Regular cardiac myocyte (primary cell): Measurements from ENCODE around the gene SPRR1B. TPM values are rescaled to one million over a fixed set of nuclear protein-coding genes. Genes with fewer than 3 reads are reported as not detected.

Experiments used
- total RNA-seq: library from RNA; depleted of rRNA; stranded (reverse); fragments of >200 nt; gene quantifications from 2 replicates; pipeline ENCODE4 v1.2.3, GENCODE V29; 2014

Gene SPRR1B, protein sequence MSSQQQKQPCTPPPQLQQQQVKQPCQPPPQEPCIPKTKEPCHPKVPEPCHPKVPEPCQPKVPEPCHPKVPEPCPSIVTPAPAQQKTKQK
- total RNA-seq: not detected in 2 replicates

DNA sequence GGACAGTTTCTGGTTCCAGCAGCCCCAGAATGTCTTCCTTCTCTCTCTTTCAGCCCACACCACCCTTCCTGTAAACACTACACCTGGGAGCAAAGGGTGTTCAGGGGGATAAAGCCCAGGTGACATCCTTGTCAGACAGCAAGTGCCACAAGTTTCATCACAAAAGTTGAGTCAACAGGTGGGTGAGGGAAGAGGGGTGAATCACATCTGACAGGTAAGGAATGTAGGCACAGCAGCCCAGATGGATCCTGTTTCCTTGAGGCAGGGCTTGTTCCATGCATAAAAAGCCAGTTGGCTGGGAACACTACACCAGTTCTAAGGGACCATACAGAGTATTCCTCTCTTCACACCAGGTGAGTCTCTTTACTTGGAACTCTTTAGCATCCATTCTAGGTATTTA, at the start of gene SPRR1B:
SPRR1B (plus strand) TSS at position 309 of the 400 bp plus-strand sequence. CDS start 1,143 bp downstream, outside the sequence.

DNA sequence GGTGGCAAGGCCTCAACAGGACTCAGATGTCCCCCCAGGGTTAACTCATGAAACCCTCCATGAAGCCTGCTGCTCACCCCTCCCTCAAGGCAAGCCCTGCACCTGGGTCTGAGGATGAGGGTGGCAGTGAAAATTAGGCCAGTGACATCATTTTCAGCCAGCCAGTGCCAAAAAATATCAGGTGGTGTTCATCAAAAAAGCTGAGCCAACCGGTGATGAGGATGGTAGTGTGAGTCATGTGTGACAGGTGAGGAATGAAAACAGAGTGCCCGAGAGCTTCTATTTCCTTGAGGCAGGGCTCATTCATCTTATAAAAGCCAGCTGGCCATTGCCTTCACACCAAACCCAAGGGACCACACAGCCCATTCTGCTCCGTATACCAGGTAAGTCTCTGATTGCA, 47.3 kb upstream of the SPRR1B start, which contains the start of gene SPRR1A:
SPRR1A (plus strand) TSS at position 339 of the 400 bp plus-strand sequence. CDS start 1,150 bp downstream, outside the sequence.

DNA sequence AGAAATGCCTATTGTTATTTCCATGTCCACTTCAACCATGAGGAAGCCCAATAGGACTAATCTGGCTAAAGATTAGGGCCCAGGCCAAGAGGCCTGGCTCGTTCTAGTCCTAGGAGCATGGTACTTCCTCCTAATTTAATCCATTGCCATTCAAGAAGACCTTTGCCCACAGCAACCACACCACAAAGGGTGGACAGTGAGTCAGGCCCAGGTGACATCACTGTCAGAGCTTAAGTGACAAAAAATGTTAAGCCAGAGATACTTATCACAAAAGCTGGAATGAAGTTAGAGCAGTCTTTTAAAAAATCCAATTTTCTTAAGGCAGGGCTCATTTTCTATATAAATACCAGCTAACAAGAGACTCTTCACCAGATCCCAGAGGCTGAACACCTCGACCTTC, 29.6 kb upstream of the SPRR1B start, which contains the start of gene SPRR3:
SPRR3 (plus strand) TSS at position 368 of the 400 bp plus-strand sequence. CDS start 1,272 bp downstream, outside the sequence.

DNA sequence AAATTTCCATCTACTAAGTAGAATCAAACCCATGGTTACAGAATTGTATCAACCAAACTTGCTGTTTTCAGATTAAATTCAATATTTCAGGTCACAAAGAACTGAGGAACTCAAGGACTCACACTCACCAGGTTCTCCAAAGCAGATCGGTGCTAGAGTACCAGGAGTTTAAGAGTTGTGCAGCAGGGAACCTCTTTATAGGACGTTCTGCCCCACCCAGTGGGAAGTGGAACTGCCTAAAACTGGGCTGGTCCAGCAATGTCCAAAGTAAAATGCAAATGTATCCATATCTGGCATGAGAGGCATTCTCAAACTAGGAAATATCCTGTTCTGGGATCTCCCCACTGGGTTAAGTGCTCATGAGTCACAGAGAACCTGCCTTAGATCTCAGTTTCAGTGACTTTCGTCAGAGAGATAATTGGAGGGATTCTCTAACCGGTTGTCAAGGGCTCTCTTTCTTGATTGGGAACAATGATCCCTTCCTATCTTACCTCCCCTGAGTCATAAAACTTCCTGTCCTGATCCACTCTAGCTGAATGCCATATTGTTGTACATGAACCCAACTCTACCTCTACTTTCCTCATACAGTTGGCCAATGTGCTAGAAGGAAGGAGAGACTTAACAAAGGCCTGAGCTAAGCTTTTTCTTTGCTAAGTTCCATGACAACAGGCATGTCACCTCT, 10.1 kb downstream of the SPRR1B start, which contains the start of gene SPRR2D:
SPRR2D (minus strand) TSS at position 171 of the 682 bp plus-strand sequence. CDS start 774 bp downstream, outside the sequence.

DNA sequence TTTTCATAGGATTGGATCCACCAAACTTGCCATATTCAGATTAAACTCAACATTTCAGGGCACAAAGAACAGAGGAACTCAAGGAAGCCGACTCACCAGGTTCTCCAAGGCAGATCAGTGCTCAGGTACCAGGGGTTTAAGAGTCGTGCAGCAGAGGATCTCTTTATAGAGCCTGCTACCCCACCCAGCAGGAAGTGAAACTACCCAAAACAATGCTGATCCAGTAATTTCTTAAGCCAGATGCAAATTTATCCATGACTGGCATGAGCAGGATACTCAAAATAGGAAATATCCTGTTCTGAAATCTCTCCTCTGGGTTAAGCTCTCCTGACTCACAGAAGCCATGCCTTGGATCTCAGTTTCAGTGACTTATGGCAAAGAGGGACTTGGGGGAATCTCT, 26.4 kb downstream of the SPRR1B start, which contains the start of gene SPRR2A:
SPRR2A (minus strand) TSS at position 138 of the 400 bp plus-strand sequence. CDS start 777 bp downstream, outside the sequence.

DNA sequence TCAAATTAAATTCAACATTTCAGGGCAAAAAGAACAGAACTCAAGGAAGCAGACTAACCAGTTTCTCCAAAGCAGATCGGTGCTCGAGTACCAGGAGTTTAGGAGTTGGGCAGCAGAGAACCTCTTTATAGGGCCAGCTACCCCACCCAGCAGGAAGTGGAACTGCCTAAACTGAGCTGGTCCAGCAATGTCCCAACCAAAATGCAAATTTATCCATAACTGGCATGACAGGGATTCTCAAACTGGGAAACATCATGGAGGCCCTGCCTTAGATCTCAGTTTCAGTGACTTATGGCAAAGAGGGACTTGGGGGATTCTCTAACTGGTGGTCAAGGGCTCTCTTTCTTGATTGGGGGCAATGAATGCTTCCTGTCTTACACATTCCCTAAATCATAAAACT, 40.5 kb downstream of the SPRR1B start, which contains the start of gene SPRR2B:
SPRR2B (minus strand) TSS at position 101 of the 400 bp plus-strand sequence. CDS start 772 bp downstream, outside the sequence.

Other genes starting within 250 kb of the SPRR1B start
- gene LCE1E, start 244.9 kb upstream of the SPRR1B start, total RNA-seq: not detected in 2 replicates
- not detected in 2 replicates for gene LCE1D, start 234.5 kb upstream of the SPRR1B start, total RNA-seq
- gene LCE1C, start 224.6 kb upstream of the SPRR1B start, total RNA-seq: not detected in 2 replicates
- not detected in 2 replicates for gene LCE1B, start 219.2 kb upstream of the SPRR1B start, total RNA-seq
- not detected in 2 replicates for gene LCE1A, start 203.7 kb upstream of the SPRR1B start, total RNA-seq
- gene LCE6A, start 188.3 kb upstream of the SPRR1B start, total RNA-seq: not detected in 2 replicates
- not detected in 2 replicates for gene LCE7A, start 171.2 kb upstream of the SPRR1B start, total RNA-seq
- not detected in 2 replicates for gene SMCP, start 152.9 kb upstream of the SPRR1B start, total RNA-seq
- not detected in 2 replicates for gene IVL, start 122.7 kb upstream of the SPRR1B start, total RNA-seq
- gene SPRR5, start 84.0 kb upstream of the SPRR1B start, total RNA-seq: not detected in 2 replicates
- not detected in 2 replicates for gene SPRR4, start 60.6 kb upstream of the SPRR1B start, total RNA-seq
- gene SPRR1A, start 47.1 kb upstream of the SPRR1B start, total RNA-seq: not detected in 2 replicates
- not detected in 2 replicates for gene SPRR3, start 29.5 kb upstream of the SPRR1B start, total RNA-seq
- gene SPRR2D, start 9.9 kb downstream of the SPRR1B start, total RNA-seq: not detected in 2 replicates
- not detected in 2 replicates for gene SPRR2A, start 26.3 kb downstream of the SPRR1B start, total RNA-seq
- not detected in 2 replicates for gene SPRR2B, start 40.4 kb downstream of the SPRR1B start, total RNA-seq
- gene SPRR2E, start 63.3 kb downstream of the SPRR1B start, total RNA-seq: not detected in 2 replicates
- gene SPRR2F, start 82.3 kb downstream of the SPRR1B start, total RNA-seq: not detected in 2 replicates
- gene SPRR2G, start 119.7 kb downstream of the SPRR1B start, total RNA-seq: not detected in 2 replicates
- gene LELP1, start 172.2 kb downstream of the SPRR1B start, total RNA-seq: not detected in 2 replicates
- not detected in 2 replicates for gene PRR9, start 186.4 kb downstream of the SPRR1B start, total RNA-seq
- gene LORICRIN, start 228.5 kb downstream of the SPRR1B start, total RNA-seq: not detected in 2 replicates